ENCODE results near the gene RECQL.
"Not testable (repeated sequence)": the region's sequence is repeated elsewhere in the genome, so short reads cannot be mapped to it uniquely, and the experiment has no call there.

RECQL gene

GRCh38 chr12:21509768-21510167 lies 8.3 kb upstream of the RECQL start:
- Histone ChIP-seq H3K27ac (peak overlapping the region in 1 of 21 experiments; percentile 3), H3K4me3 (no peak overlapping the region)

- H3K4me3 ChIP-seq: no peak overlapping the region
Measured at GRCh38 chr12:21507849-21508248, 6.4 kb upstream of the RECQL start.

GRCh38 chr12:21505888-21506287 lies 4.5 kb upstream of the RECQL start:
- no peak overlapping the region for H3K4me3 ChIP-seq
- H3K27ac ChIP-seq: no peak overlapping the region

More at GRCh38 chr12:21507849-21508248, 6.4 kb upstream of the RECQL start:
- H3K27ac ChIP-seq: no peak overlapping the region

GRCh38 chr12:21502872-21503271 lies 1.4 kb upstream of the RECQL start:
- Histone ChIP-seq H3K4me3 (peak overlapping the region in 6 of 7 experiments; percentile 6 to 99 (median 92)), H3K27ac (no peak overlapping the region)

GRCh38 chr12:21502164-21502496 lies 695 bp upstream of the RECQL start:
- peak overlapping the region; percentile 78 to 98 (median 89) for H3K27ac ChIP-seq
- H3K4me3 ChIP-seq: peak overlapping the region; percentile 89 to 99 (median 94)

- H3K4me3 ChIP-seq: peak overlapping the region; percentile 89 to 99 (median 94)
- peak overlapping the region; percentile 31 to 98 (median 88) for H3K27ac ChIP-seq
Measured at GRCh38 chr12:21500786-21501257, 613 bp downstream of the RECQL start.

- no peak overlapping the region for H3K27ac ChIP-seq
- H3K4me3 ChIP-seq: no peak overlapping the region
Measured at GRCh38 chr12:21499765-21500164, 1.7 kb downstream of the RECQL start.

- no peak overlapping the region for H3K4me3 ChIP-seq
- H3K27ac ChIP-seq: no peak overlapping the region
Measured at GRCh38 chr12:21485998-21486397, 15.4 kb downstream of the RECQL start.

- Histone ChIP-seq H3K27ac (no peak overlapping the region), H3K4me3 (no peak overlapping the region)
Measured at GRCh38 chr12:21483531-21483930, 17.9 kb downstream of the RECQL start.

- no peak overlapping the region for H3K27ac ChIP-seq
- no peak overlapping the region for H3K4me3 ChIP-seq
Measured at GRCh38 chr12:21478756-21479455, 22.5 kb downstream of the RECQL start.

- Histone ChIP-seq H3K4me3 (no peak overlapping the region), H3K27ac (no peak overlapping the region)
Measured at GRCh38 chr12:21476949-21477348, 24.5 kb downstream of the RECQL start.

- Histone ChIP-seq H3K27ac (no peak overlapping the region), H3K4me3 (no peak overlapping the region)
Measured at GRCh38 chr12:21475552-21475951, 25.9 kb downstream of the RECQL start.

GRCh38 chr12:21472197-21472823 lies 29.1 kb downstream of the RECQL start:
- peak overlapping the region in 6 of 21 experiments; percentile 1 to 72 (median 48) for H3K27ac ChIP-seq
- H3K4me3 ChIP-seq: peak overlapping the region in 1 of 7 experiments; percentile 16

GRCh38 chr12:21471294-21471693 lies 30.1 kb downstream of the RECQL start:
- peak overlapping the region in 1 of 21 experiments; percentile 59 for H3K27ac ChIP-seq
- H3K4me3 ChIP-seq: no peak overlapping the region

GRCh38 chr12:21467334-21467733 lies 34.1 kb downstream of the RECQL start:
- H3K27ac ChIP-seq, H3K4me3 ChIP-seq: not testable (repeated sequence)

GRCh38 chr12:21459474-21459873 lies 42.0 kb downstream of the RECQL start:
- H3K4me3 ChIP-seq: no peak overlapping the region
- H3K27ac ChIP-seq: no peak overlapping the region

- Histone ChIP-seq H3K4me3 (no peak overlapping the region), H3K27ac (peak overlapping the region in 3 of 21 experiments; percentile 40 to 68 (median 59))
Measured at GRCh38 chr12:21456291-21456780, 45.1 kb downstream of the RECQL start.

GRCh38 chr12:21453312-21453852 lies 48.1 kb downstream of the RECQL start:
- Histone ChIP-seq H3K4me3 (no peak overlapping the region), H3K27ac (peak overlapping the region in 3 of 21 experiments; percentile 1 to 80 (median 34))

GRCh38 chr12:21451529-21451928 lies 49.9 kb downstream of the RECQL start:
- no peak overlapping the region for H3K27ac ChIP-seq
- H3K4me3 ChIP-seq: no peak overlapping the region

GRCh38 chr12:21444193-21445146 lies 57.0 kb downstream of the RECQL start:
- no peak overlapping the region for H3K27ac ChIP-seq

More at GRCh38 chr12:21444193-21445146, 57.0 kb downstream of the RECQL start:
- H3K4me3 ChIP-seq: no peak overlapping the region
